Spleen (tissue), 11 donors: ENCODE results near the gene DNASE1L2. TPM values are rescaled to one million over a fixed set of nuclear protein-coding genes. Genes with fewer than 3 reads are reported as not detected.

Experiments
- DNase-seq: peaks from one replicate; pipeline ENCODE4 v3.0.0-alpha.2; 2020
- H3K27ac ChIP-seq, 8 donors: fragments of 200-600 bp; sonication (generic) in 7 of 8; 1 replicate in 4 of 8; 2 replicates in 4 of 8; pipeline versions ENCODE4 v1.5.0 to v1.8.0; 2016 to 2021; ENCODE audit warnings: inconsistent platforms in 4 of 8, mild to moderate bottlenecking in 4 of 8, moderate library complexity in 1 of 8
- H3K27me3 ChIP-seq, 7 donors: fragments of 200-600 bp; sonication (generic) in 6 of 7; replicated peaks in 1 of 7; 1 replicate in 4 of 7; 2 replicates in 3 of 7; pipeline versions ENCODE4 v1.5.0 to v1.8.0; 2016 to 2021; ENCODE audit warnings: inconsistent platforms in 3 of 7, mild to moderate bottlenecking in 1 of 7
- H3K36me3 ChIP-seq, 6 donors: fragments of 200-600 bp; sonication (generic) in 5 of 6; 1 replicate in 4 of 6; 2 replicates in 2 of 6; pipeline versions ENCODE4 v1.5.0 to v1.8.0; 2016 to 2021; ENCODE audit warnings: inconsistent platforms in 2 of 6
- H3K4me1 ChIP-seq, 6 donors: fragments of 200-600 bp; sonication (generic) in 5 of 6; 1 replicate in 3 of 6; 2 replicates in 3 of 6; pipeline versions ENCODE4 v1.5.0 to v1.8.0; 2016 to 2021; ENCODE audit warnings: inconsistent platforms in 3 of 6
- H3K4me3 ChIP-seq, 8 donors: fragments of 200-600 bp; sonication (generic) in 7 of 8; 1 replicate in 4 of 8; 2 replicates in 4 of 8; pipeline versions ENCODE4 v1.5.0 to v1.8.0; 2016 to 2021; ENCODE audit warnings: inconsistent platforms in 4 of 8, mild to moderate bottlenecking in 4 of 8, moderate library complexity in 2 of 8
- H3K9me3 ChIP-seq, 8 donors: fragments of 200-600 bp; sonication (generic) in 7 of 8; 1 replicate in 4 of 8; 2 replicates in 4 of 8; pipeline versions ENCODE4 v1.5.0 to v1.8.0; 2016 to 2021; ENCODE audit warnings: inconsistent platforms in 4 of 8
- CTCF ChIP-seq, 11 experiments: fragments of 200-600 bp in 7 of 11; fragments of 450-650 bp in 4 of 11; sonication (generic) in 4 of 11; IDR thresholded peaks in 8 of 11; conservative IDR thresholded peaks in 3 of 11; 1 replicate in 7 of 11; 2 replicates in 4 of 11; pipeline versions ENCODE4 v1.4.0 to v1.8.0; 2016 to 2021; ENCODE audit warnings: antibody characterized with exemption in 11 of 11, inconsistent platforms in 4 of 11, mild to moderate bottlenecking in 1 of 11
- POLR2A ChIP-seq, 3 donors: fragments of 450-650 bp; IDR thresholded peaks; one replicate each; pipeline ENCODE4 v1.5.1; 2017; ENCODE audit warnings: antibody characterized with exemption in 3 of 3, mild to moderate bottlenecking in 1 of 3
- POLR2AphosphoS5 ChIP-seq, 3 donors: sonication (generic); formaldehyde crosslinking; IDR thresholded peaks; one replicate each; pipeline ENCODE4 v1.5.1; 2017; ENCODE audit warnings: antibody characterized with exemption in 3 of 3
- WGBS, 5 donors: extraction: QIAGEN DNeasy Blood & Tissue Kit in 3 of 5; methylation state at CpG; one replicate each; pipeline versions ENCODE4 v1.1.5 to v1.1.7; 2013 to 2018; 5-methylcytosine and 5-hydroxymethylcytosine counted together
- intact Hi-C: fragments of 100-400 bp; cut with DNase I; formaldehyde crosslinking; loops from one replicate; pipeline ENCODE4 v1.15.0; 2023; ENCODE audit warnings: low total_unique reads
- microRNA-seq, 3 donors: library from miRNA; unstranded; fragments of <30 nt; microRNA quantifications; one replicate each; pipeline versions ENCODE4 to v1.1.0, GENCODE V29; 2019 to 2020
- polyA plus RNA-seq, 3 donors: library from polyadenylated mRNA; stranded (reverse); fragments of 200-250 nt; gene quantifications; one replicate each; pipeline ENCODE4 v1.2.1, GENCODE V29; 2013
- small RNA-seq, 4 donors: library from RNA; depleted of rRNA; stranded (forward); fragments of <200 nt; gene quantifications; one replicate each; pipeline ENCODE3, GENCODE V24; 2016
- total RNA-seq, 7 donors: library from RNA; depleted of rRNA in 3 of 7; stranded (reverse); fragments of >200 nt in 3 of 7; fragmentation: NEBNext Ultra II Directional in 4 of 7; extraction: Animal tissue kit (Norgen Biotek cat#: 25700) in 4 of 7; gene quantifications; one replicate each; pipeline versions ENCODE4 v1.1.0 to v1.2.1, GENCODE V29; 2016 to 2021
- donor health status: healthy with polysubstance abuse.
- donor health status: DM: no; HTN: no; CAD: no; lungs with moderate emphysema.
- donor health status: DM: no; HTN: no; CAD: no.
- donor health status: Bipolar disorder and iron deficiency.
- donor health status: healthy.
- donor health status: DM: no; HTN: no; CAD: no.
- donor health status: DM: yes; HTN: yes; CAD: no.

The DNASE1L2 gene
- total and polyA plus RNA-seq, 10 donors, result 0.59 to 2.2 (median 1.2) TPM

GRCh38 chr16:2286550-2286949, 50.3 kb downstream of the DNASE1L2 start:
- DNase-seq, result no peak
- Histone ChIP-seq H3K27ac (no peak overlapping the region), H3K9me3 (no peaks in the 10 kb centered on the region), H3K36me3 (peaks cover 0 to 81% (median 11%) of the 10 kb centered on the region in 6 donors), H3K4me3 (no peak overlapping the region), H3K27me3 (no peaks in the 10 kb centered on the region), H3K4me1 (no peaks in the 10 kb centered on the region)
- TF ChIP-seq POLR2A (IDR thresholded peaks at IDR 0.05), result no peak
- TF ChIP-seq POLR2AphosphoS5 (IDR thresholded peaks at IDR 0.05), result no peak
- TF ChIP-seq CTCF (IDR thresholded peaks at IDR 0.05 in 8 of 11, conservative IDR thresholded peaks at IDR 0.05 in 3 of 11), result no peak
- WGBS, 5 donors, result 78 to 92% (median 88%) methylated on average over 15 to 17 of the region's 17 CpGs
- intact Hi-C loops, result no loop called here

GRCh38 chr16:2287916-2288547, 51.8 kb downstream of the DNASE1L2 start:
- Histone ChIP-seq H3K27me3 (no peaks in the 10 kb centered on the region), H3K27ac (no peak overlapping the region), H3K4me1 (no peaks in the 10 kb centered on the region), H3K9me3 (no peaks in the 10 kb centered on the region), H3K4me3 (no peak overlapping the region), H3K36me3 (peaks cover 0 to 86% (median 14%) of the 10 kb centered on the region in 6 donors)
- peak; percentile 61 for DNase-seq
- WGBS, 5 donors, result 88 to 92% (median 90%) methylated on average over 7 to 35 of the region's 35 CpGs
- TF ChIP-seq POLR2A (IDR thresholded peaks at IDR 0.05) (no peak), CTCF (IDR thresholded peaks at IDR 0.05 in 8 of 11, conservative IDR thresholded peaks at IDR 0.05 in 3 of 11) (no peak)
- intact Hi-C loops, result no loop called here

Small RNA genes within 50 kb of the gene (microRNA-seq; reads per million reads assigned to microRNA genes)
- gene MIR3677, result 0 reads per million in 3 donors
- gene MIR4717, result 0 reads per million in 3 donors

Small RNA genes within 50 kb of the gene (small RNA-seq; reads per million reads assigned to genes)
- gene MIR3677, result 0 reads per million in 4 donors
- gene MIR4717, result 0 reads per million in 4 donors

Other genes with a start within 250 kb of the DNASE1L2 start
- gene SYNGR3, start 246.5 kb upstream of the DNASE1L2 start, total RNA-seq, result 10 to 100 TPM in 1 of 7 donors, 1 to 10 TPM in 5, under 1 TPM in 1; 0.85 to 11.4 (median 2.6) TPM
- 1 to 10 TPM; 1.8 to 3.0 (median 3.0) TPM for gene SYNGR3, start 246.5 kb upstream of the DNASE1L2 start, polyA plus RNA-seq
- 10 to 100 TPM; 34.6 to 56.2 (median 47.2) TPM for gene ZNF598, start 226.6 kb upstream of the DNASE1L2 start, total RNA-seq
- gene ZNF598, start 226.6 kb upstream of the DNASE1L2 start, polyA plus RNA-seq, result 10 to 100 TPM; 21.8 to 45.5 (median 29.0) TPM
- 1 to 10 TPM in 1 of 7 donors, under 1 TPM in 3, not detected in 3; 0.51 to 1.9 (median 0.89) TPM for gene NPW, start 216.7 kb upstream of the DNASE1L2 start, total RNA-seq
- 1 to 10 TPM in 2 of 3 donors, under 1 TPM in 1; 0.30 to 2.5 (median 2.3) TPM for gene NPW, start 216.7 kb upstream of the DNASE1L2 start, polyA plus RNA-seq
- 100 to 1,000 TPM in 4 of 7 donors, 10 to 100 TPM in 3; 62.4 to 179 (median 126) TPM for gene NHERF2, start 209.5 kb upstream of the DNASE1L2 start, total RNA-seq
- gene NHERF2, start 209.5 kb upstream of the DNASE1L2 start, polyA plus RNA-seq, result 100 to 1,000 TPM in 1 of 3 donors, 10 to 100 TPM in 2; 64.6 to 218 (median 71.2) TPM
- 10 to 100 TPM in 6 of 7 donors, 1 to 10 TPM in 1; 9.6 to 29.6 (median 20.0) TPM for gene NTHL1, start 188.6 kb upstream of the DNASE1L2 start, total RNA-seq
- gene NTHL1, start 188.6 kb upstream of the DNASE1L2 start, polyA plus RNA-seq, result 10 to 100 TPM; 31.3 to 52.1 (median 37.0) TPM
- 100 to 1,000 TPM in 4 of 7 donors, 10 to 100 TPM in 3; 63.8 to 185 (median 103) TPM for gene TSC2, start 188.5 kb upstream of the DNASE1L2 start, total RNA-seq
- gene TSC2, start 188.5 kb upstream of the DNASE1L2 start, polyA plus RNA-seq, result 10 to 100 TPM; 20.7 to 82.0 (median 53.3) TPM
- gene PKD1, start 100.5 kb upstream of the DNASE1L2 start, total RNA-seq, result 100 to 1,000 TPM in 2 of 7 donors, 10 to 100 TPM in 5; 64.0 to 124 (median 95.3) TPM
- gene PKD1, start 100.5 kb upstream of the DNASE1L2 start, polyA plus RNA-seq, result 10 to 100 TPM; 14.0 to 60.9 (median 18.5) TPM
- gene RAB26, start 87.8 kb upstream of the DNASE1L2 start, total RNA-seq, result 1 to 10 TPM in 4 of 7 donors, under 1 TPM in 2, not detected in 1; 0.26 to 7.9 (median 1.2) TPM
- gene RAB26, start 87.8 kb upstream of the DNASE1L2 start, polyA plus RNA-seq, result 1 to 10 TPM in 2 of 3 donors, under 1 TPM in 1; 0.91 to 1.5 (median 1.4) TPM
- 10 to 100 TPM; 41.5 to 63.9 (median 50.9) TPM for gene TRAF7, start 80.7 kb upstream of the DNASE1L2 start, total RNA-seq
- 10 to 100 TPM; 22.0 to 37.6 (median 23.3) TPM for gene TRAF7, start 80.7 kb upstream of the DNASE1L2 start, polyA plus RNA-seq
- gene CASKIN1, start 39.8 kb upstream of the DNASE1L2 start, total RNA-seq, result not detected
- under 1 TPM; 0.24 to 0.32 (median 0.30) TPM for gene CASKIN1, start 39.8 kb upstream of the DNASE1L2 start, polyA plus RNA-seq
- 10 to 100 TPM; 25.0 to 50.0 (median 30.4) TPM for gene MLST8, start 31.0 kb upstream of the DNASE1L2 start, total RNA-seq
- 10 to 100 TPM; 40.6 to 61.7 (median 51.3) TPM for gene MLST8, start 31.0 kb upstream of the DNASE1L2 start, polyA plus RNA-seq
- 10 to 100 TPM in 2 of 7 donors, 1 to 10 TPM in 5; 3.5 to 12.8 (median 8.6) TPM for gene BRICD5, start 25.6 kb upstream of the DNASE1L2 start, total RNA-seq
- 10 to 100 TPM; 18.2 to 40.2 (median 18.9) TPM for gene BRICD5, start 25.6 kb upstream of the DNASE1L2 start, polyA plus RNA-seq
- 10 to 100 TPM in 6 of 7 donors, 1 to 10 TPM in 1; 9.4 to 20.2 (median 14.1) TPM for gene PGP, start 21.6 kb upstream of the DNASE1L2 start, total RNA-seq
- 10 to 100 TPM in 2 of 3 donors, 1 to 10 TPM in 1; 9.3 to 16.6 (median 12.4) TPM for gene PGP, start 21.6 kb upstream of the DNASE1L2 start, polyA plus RNA-seq
- gene E4F1, start 12.9 kb upstream of the DNASE1L2 start, total RNA-seq, result 10 to 100 TPM; 22.7 to 41.4 (median 26.7) TPM
- gene E4F1, start 12.9 kb upstream of the DNASE1L2 start, polyA plus RNA-seq, result 10 to 100 TPM; 20.8 to 41.0 (median 38.4) TPM
- gene ECI1, start 15.1 kb downstream of the DNASE1L2 start, total RNA-seq, result 10 to 100 TPM; 20.6 to 35.2 (median 29.0) TPM
- 10 to 100 TPM; 42.0 to 54.8 (median 51.6) TPM for gene ECI1, start 15.1 kb downstream of the DNASE1L2 start, polyA plus RNA-seq
- 100 to 1,000 TPM; 119 to 153 (median 132) TPM for gene RNPS1, start 31.7 kb downstream of the DNASE1L2 start, total RNA-seq
- 100 to 1,000 TPM; 123 to 180 (median 125) TPM for gene RNPS1, start 31.7 kb downstream of the DNASE1L2 start, polyA plus RNA-seq
- 10 to 100 TPM in 1 of 7 donors, 1 to 10 TPM in 6; 6.5 to 12.6 (median 7.3) TPM for gene ABCA3, start 104.3 kb downstream of the DNASE1L2 start, total RNA-seq
- gene ABCA3, start 104.3 kb downstream of the DNASE1L2 start, polyA plus RNA-seq, result 1 to 10 TPM; 2.5 to 5.5 (median 2.5) TPM
- 10 to 100 TPM in 1 of 7 donors, 1 to 10 TPM in 6; 4.2 to 11.1 (median 7.3) TPM for gene CCNF, start 193.0 kb downstream of the DNASE1L2 start, total RNA-seq
- gene CCNF, start 193.0 kb downstream of the DNASE1L2 start, polyA plus RNA-seq, result 1 to 10 TPM; 1.5 to 2.7 (median 2.6) TPM
- gene TEDC2, start 223.7 kb downstream of the DNASE1L2 start, total RNA-seq, result 1 to 10 TPM in 5 of 7 donors, under 1 TPM in 2; 0.73 to 2.7 (median 1.4) TPM
- gene TEDC2, start 223.7 kb downstream of the DNASE1L2 start, polyA plus RNA-seq, result 1 to 10 TPM; 1.8 to 2.7 (median 2.5) TPM
- under 1 TPM in 3 of 7 donors, not detected in 4; 0.13 to 0.28 (median 0.23) TPM for gene NTN3, start 234.9 kb downstream of the DNASE1L2 start, total RNA-seq
- gene NTN3, start 234.9 kb downstream of the DNASE1L2 start, polyA plus RNA-seq, result under 1 TPM in 2 of 3 donors, not detected in 1; 0.03 to 0.06 TPM
- gene TBC1D24, start 238.7 kb downstream of the DNASE1L2 start, total RNA-seq, result 10 to 100 TPM in 6 of 7 donors, 1 to 10 TPM in 1; 9.7 to 15.3 (median 12.8) TPM
- 1 to 10 TPM; 2.2 to 5.1 (median 2.2) TPM for gene TBC1D24, start 238.7 kb downstream of the DNASE1L2 start, polyA plus RNA-seq